NK-92 (cell line): Measurements from ENCODE around the gene ANAPC13.

Experiments
- DNase-seq: peaks from one replicate; lab custom pipeline; 2025; ENCODE audit not compliant: unreplicated experiment; lab: John Stamatoyannopoulos, UW

Gene ANAPC13

GRCh38 chr3:134483195-134483900 is 2.4 kb downstream of the ANAPC13 start:
- DNase-seq, result no peak

GRCh38 chr3:134482622-134483021 is 3.2 kb downstream of the ANAPC13 start:
- DNase-seq, result no peak

GRCh38 chr3:134481166-134481565 is 4.6 kb downstream of the ANAPC13 start:
- no peak for DNase-seq

GRCh38 chr3:134480546-134480945 is 5.2 kb downstream of the ANAPC13 start:
- no peak for DNase-seq

GRCh38 chr3:134477938-134478337 is 7.8 kb downstream of the ANAPC13 start:
- no peak for DNase-seq

GRCh38 chr3:134477002-134477401 is 8.8 kb downstream of the ANAPC13 start:
- DNase-seq, result no peak

- DNase-seq, result no peak
Measured at GRCh38 chr3:134476306-134476705, 9.5 kb downstream of the ANAPC13 start.

- no peak for DNase-seq
Measured at GRCh38 chr3:134474956-134475355, 10.8 kb downstream of the ANAPC13 start.

- no peak for DNase-seq
Measured at GRCh38 chr3:134473868-134474546, 11.8 kb downstream of the ANAPC13 start.

GRCh38 chr3:134472831-134473230 is 13.0 kb downstream of the ANAPC13 start:
- DNase-seq, result no peak

- no peak for DNase-seq
Measured at GRCh38 chr3:134471521-134472193, 14.1 kb downstream of the ANAPC13 start.

- no peak for DNase-seq
Measured at GRCh38 chr3:134468519-134468918, 17.3 kb downstream of the ANAPC13 start.

GRCh38 chr3:134466331-134466730 is 19.5 kb downstream of the ANAPC13 start:
- DNase-seq, result no peak

- no peak for DNase-seq
Measured at GRCh38 chr3:134464689-134465365, 21.0 kb downstream of the ANAPC13 start.

GRCh38 chr3:134464064-134464688 is 21.6 kb downstream of the ANAPC13 start:
- DNase-seq, result no peak

GRCh38 chr3:134463676-134464063 is 22.1 kb downstream of the ANAPC13 start:
- no peak for DNase-seq

- DNase-seq, result no peak
Measured at GRCh38 chr3:134462331-134462941, 23.3 kb downstream of the ANAPC13 start.

- no peak for DNase-seq
Measured at GRCh38 chr3:134460965-134461364, 24.8 kb downstream of the ANAPC13 start.

- no peak for DNase-seq
Measured at GRCh38 chr3:134459562-134459961, 26.2 kb downstream of the ANAPC13 start.

- DNase-seq, result no peak
Measured at GRCh38 chr3:134458406-134458945, 27.3 kb downstream of the ANAPC13 start.
